Adrenal gland (tissue), 12 donors: Measurements from ENCODE around the gene SFRP5. TPM values are rescaled to one million over a fixed set of nuclear protein-coding genes. Genes with fewer than 3 reads are reported as not detected.
A peak's percentile ranks its signal among the peaks of the same experiment; 100 is the strongest.

Experiments used
- DNase-seq, 7 donors: peaks; one replicate each; pipeline ENCODE4 v3.0.0-alpha.2; 2019 to 2020
- H3K27ac ChIP-seq, 5 donors: fragments of 200-600 bp; sonication (generic) in 4 of 5; 1 replicate in 3 of 5; 2 replicates in 2 of 5; pipeline versions ENCODE4 v1.5.1 to v1.8.0; 2016 to 2020; ENCODE audit warnings: mild to moderate bottlenecking in 1 of 5
- H3K27me3 ChIP-seq: fragments of 200-600 bp; 2 replicates; pipeline ENCODE4 v1.8.0; 2021
- H3K36me3 ChIP-seq, 2 donors: fragments of 200-600 bp; replicated peaks in 1 of 2; 1 replicate in 1 of 2; 2 replicates in 1 of 2; pipeline versions ENCODE4 v1.5.1 to v1.8.0; 2018 to 2022
- H3K4me1 ChIP-seq, 2 donors: fragments of 200-600 bp; replicated peaks in 1 of 2; 1 replicate in 1 of 2; 2 replicates in 1 of 2; pipeline versions ENCODE4 v1.5.1 to v1.8.0; 2018 to 2021
- H3K4me3 ChIP-seq, 4 donors: fragments of 200-600 bp; sonication (generic) in 3 of 4; one replicate each; pipeline ENCODE4 v1.5.1; 2016 to 2018
- H3K9me3 ChIP-seq, 3 donors: fragments of 200-600 bp; sonication (generic) in 1 of 3; replicated peaks in 1 of 3; 1 replicate in 2 of 3; 2 replicates in 1 of 3; pipeline versions ENCODE4 v1.5.1 to v1.8.0; 2016 to 2021
- CTCF ChIP-seq, 6 experiments: fragments of 450-650 bp in 4 of 6; fragments of 200-600 bp in 2 of 6; sonication (generic) in 1 of 6; IDR thresholded peaks; 1 replicate in 5 of 6; 2 replicates in 1 of 6; pipeline versions ENCODE4 v1.5.1 to v1.8.0; 2016 to 2021; ENCODE audit warnings: antibody characterized with exemption in 6 of 6, mild to moderate bottlenecking in 2 of 6, moderate library complexity in 1 of 6
- POLR2A ChIP-seq, 2 donors: fragments of 450-650 bp; IDR thresholded peaks; one replicate each; pipeline ENCODE4 v1.6.1; 2017; ENCODE audit warnings: antibody characterized with exemption in 2 of 2, mild to moderate bottlenecking in 2 of 2, moderate library complexity in 1 of 2
- WGBS, 4 donors: extraction: QIAGEN DNeasy Blood & Tissue Kit in 2 of 4; methylation state at CpG; one replicate each; pipeline versions ENCODE4 v1.1.5 to v1.1.7; 2013 to 2017; 5-methylcytosine and 5-hydroxymethylcytosine counted together
- intact Hi-C, 2 donors: fragments of 100-400 bp; cut with DNase I; formaldehyde crosslinking; loops; one replicate each; pipeline versions ENCODE4 v1.14.1 to v1.15.0; 2022 to 2023
- polyA plus RNA-seq, 3 donors: library from polyadenylated mRNA; stranded (reverse); fragments of 200-250 nt in 2 of 3; fragments of 350-450 nt in 1 of 3; fragmentation: Illumina TruSeq in 1 of 3; extraction: RNeasy Lipid Tissue Mini Kit (QIAGEN cat#74804) in 1 of 3; gene quantifications; one replicate each; pipeline ENCODE4 v1.2.3, GENCODE V29; 2013 to 2014
- total RNA-seq, 9 donors: library from RNA; depleted of rRNA in 4 of 9; stranded (reverse); fragments of >200 nt in 4 of 9; fragments of 120-200 nt in 1 of 9; fragmentation: NEBNext Ultra II Directional in 1 of 9; extraction: Animal tissue kit (Norgen Biotek cat#: 25700) in 1 of 9; gene quantifications; one replicate each; pipeline versions ENCODE4 v1.1.0 to v1.2.4, GENCODE V29; 2013 to 2023
- donor health status: healthy with polysubstance abuse.
- donor health status: Bipolar disorder and iron deficiency.
- donor health status: DM: yes; HTN: yes; CAD: no.
- donor health status: DM: no; HTN: no; CAD: no.
- donor health status: DM: no; HTN: no; CAD: no.
- donor health status: DM: yes; HTN: yes; CAD: no.

The SFRP5 gene
- total and polyA plus RNA-seq, 12 donors, result 0.22 to 43.4 (median 5.2) TPM

- peaks cover 0 to 7% of the 10 kb centered on the region in 2 donors for H3K4me1 ChIP-seq
- H3K36me3 ChIP-seq, result peaks cover 0 to 2% of the 10 kb centered on the region in 2 donors
- no peaks in the 10 kb centered on the region for H3K27me3 ChIP-seq
- no peak for TF ChIP-seq POLR2A (IDR thresholded peaks at IDR 0.05)
- no peak for TF ChIP-seq CTCF (IDR thresholded peaks at IDR 0.05)
- intact Hi-C loops, result no loop called here
- H3K4me3 ChIP-seq, result no peak overlapping the region
- WGBS, 4 donors, result 80 to 93% (median 80%) methylated on average over 1 to 3 of the region's 3 CpGs
- DNase-seq, result no peak
- no peak overlapping the region for H3K27ac ChIP-seq
- no peaks in the 10 kb centered on the region for H3K9me3 ChIP-seq
Observed at GRCh38 chr10:97723001-97723400, 48.8 kb downstream of the SFRP5 start.

DNA sequence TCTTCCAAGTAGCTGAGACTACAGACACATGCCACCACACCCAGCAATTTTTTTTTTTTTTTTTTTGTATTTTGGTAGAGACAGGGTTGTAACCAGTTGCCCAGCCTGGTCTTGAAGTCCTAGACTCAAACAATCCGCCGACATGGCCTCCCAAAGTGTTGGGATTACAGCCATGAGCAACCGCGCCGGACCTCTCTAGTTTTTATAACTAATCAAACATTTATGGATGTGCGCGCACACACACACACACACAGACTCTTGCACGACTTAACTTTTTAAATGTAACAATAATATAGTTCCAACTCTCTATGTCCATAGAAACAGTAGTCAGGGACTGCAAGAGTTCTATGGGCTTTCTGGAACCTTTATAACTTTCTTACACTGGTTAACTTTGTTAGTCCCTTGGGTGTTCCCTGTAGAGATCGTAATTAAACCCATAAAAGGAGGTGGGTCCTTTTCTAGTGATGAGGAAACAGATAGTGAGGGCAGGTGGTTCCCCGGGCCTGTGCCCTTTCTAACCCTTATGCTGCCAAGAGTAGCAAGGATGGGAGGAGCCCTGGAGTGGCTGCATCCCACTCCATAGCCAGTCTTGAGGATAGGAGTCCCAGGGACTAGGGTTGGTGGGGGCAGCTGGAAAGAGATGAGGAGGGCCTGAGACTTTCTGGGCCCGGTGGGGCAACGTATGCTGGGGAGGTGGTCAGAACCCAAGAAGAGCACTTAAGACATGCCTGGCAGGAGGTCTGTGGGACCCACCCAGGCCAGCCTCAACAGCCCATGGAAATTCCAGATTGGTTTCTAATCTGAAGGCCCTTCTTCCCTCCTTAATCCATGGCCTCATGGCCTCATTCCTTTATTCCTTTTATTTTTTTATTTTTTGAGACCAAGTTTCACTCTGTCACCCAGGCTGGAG, 49.7 kb downstream of the SFRP5 start:
- H3K27me3 ChIP-seq, result no peaks in the 10 kb centered on the region
- H3K4me1 ChIP-seq, result peaks cover 0 to 7% of the 10 kb centered on the region in 2 donors
- TF ChIP-seq CTCF (IDR thresholded peaks at IDR 0.05) (no peak), POLR2A (IDR thresholded peaks at IDR 0.05) (no peak)
- intact Hi-C loops, result no loop called here
- no peak for DNase-seq
- H3K27ac ChIP-seq, result no peak overlapping the region
- peaks cover 0 to 9% of the 10 kb centered on the region in 2 donors for H3K36me3 ChIP-seq
- WGBS, 4 donors, result 69 to 81% (median 79%) methylated on average over 10 to 12 of the region's 12 CpGs
- no peaks in the 10 kb centered on the region for H3K9me3 ChIP-seq
- no peak overlapping the region for H3K4me3 ChIP-seq

- Histone ChIP-seq H3K36me3 (peaks cover 0 to 9% of the 10 kb centered on the region in 2 donors), H3K9me3 (no peaks in the 10 kb centered on the region), H3K4me3 (no peak overlapping the region), H3K4me1 (peaks cover 0 to 16% of the 10 kb centered on the region in 2 donors), H3K27ac (peak overlapping the region in 1 of 5 donors; percentile 71), H3K27me3 (no peaks in the 10 kb centered on the region)
- WGBS, 4 donors, result 92 to 98% (median 95%) methylated on average over 2 of the region's 2 CpGs
- no peak for DNase-seq
- no peak for TF ChIP-seq POLR2A (IDR thresholded peaks at IDR 0.05)
- intact Hi-C loops, result no loop called here
Observed at GRCh38 chr10:97719602-97720001, 52.2 kb downstream of the SFRP5 start.

DNA sequence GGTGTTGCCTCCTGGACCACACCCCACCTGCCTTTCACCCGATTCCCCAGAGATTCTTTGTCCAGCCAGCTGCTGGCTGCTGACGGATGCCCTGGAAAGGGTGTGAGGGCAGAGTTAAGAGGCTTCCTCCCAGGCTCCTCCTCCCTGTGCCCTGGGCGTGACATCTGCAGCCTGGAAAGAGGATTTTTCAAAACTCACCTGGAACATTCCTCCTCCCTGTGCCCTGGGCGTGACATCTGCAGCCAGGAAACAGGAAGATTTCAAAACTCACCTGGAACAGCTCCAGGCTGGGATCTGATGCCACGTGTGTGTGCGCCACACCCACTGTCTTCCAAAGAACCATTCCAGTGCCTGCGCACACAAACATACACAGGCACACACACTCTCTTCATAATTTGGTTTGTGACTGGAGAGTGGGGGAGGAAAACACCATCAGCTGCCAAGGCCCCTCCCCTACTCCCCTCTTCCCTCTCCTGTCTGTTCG, 53.1 kb downstream of the SFRP5 start:
- peaks cover 0 to 16% of the 10 kb centered on the region in 2 donors for H3K4me1 ChIP-seq
- peaks cover 0 to 9% of the 10 kb centered on the region in 2 donors for H3K36me3 ChIP-seq
- no peaks in the 10 kb centered on the region for H3K27me3 ChIP-seq
- DNase-seq, result peak in 4 of 7 donors; percentile 18 to 69 (median 50)
- WGBS, 4 donors, result 44 to 74% (median 56%) methylated on average over 8 of the region's 8 CpGs
- peak overlapping the region in 1 of 5 donors; percentile 71 for H3K27ac ChIP-seq
- intact Hi-C loops, result no loop called here
- no peak overlapping the region for H3K4me3 ChIP-seq
- no peaks in the 10 kb centered on the region for H3K9me3 ChIP-seq
- no peak for TF ChIP-seq CTCF (IDR thresholded peaks at IDR 0.05)
- TF ChIP-seq POLR2A (IDR thresholded peaks at IDR 0.05), result no peak
